ENCODE results near the gene UBE2R2.
"Not testable (repeated sequence)": the region's sequence is repeated elsewhere in the genome, so short reads cannot be mapped to it uniquely, and the experiment has no call there.

DNA sequence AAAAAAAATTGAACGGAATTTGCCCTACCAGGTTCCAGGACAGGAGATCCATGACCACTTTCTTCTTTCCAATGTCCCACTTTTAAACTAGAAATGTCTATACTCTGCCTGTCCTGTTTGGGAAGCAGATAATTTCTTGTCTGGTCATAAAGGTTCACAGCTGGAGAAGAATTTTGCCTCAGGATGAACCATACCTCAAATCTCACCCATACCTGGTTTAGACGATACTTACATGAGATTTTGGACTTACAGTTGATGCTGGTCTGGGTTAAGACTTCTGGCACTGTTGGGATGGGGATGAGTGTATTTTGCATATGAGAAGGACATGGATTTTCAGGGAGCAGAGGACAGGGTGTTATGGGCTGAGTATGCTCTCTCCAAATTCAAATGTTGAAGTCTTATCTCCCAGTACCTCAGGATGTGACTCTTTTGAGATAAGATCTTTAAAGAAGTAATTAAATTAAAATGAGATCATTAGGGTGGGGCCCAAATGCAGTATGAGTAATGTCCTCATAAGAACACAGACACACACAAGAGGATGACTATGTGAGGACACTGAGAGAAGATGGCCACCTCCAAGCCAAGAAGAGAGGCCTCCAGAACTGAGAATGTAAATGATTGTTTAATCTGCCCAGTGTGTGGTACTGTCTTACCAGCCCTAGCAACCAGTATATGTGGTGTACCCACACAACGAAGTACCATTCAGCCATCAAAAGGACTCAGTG lies 46.6 kb upstream of the UBE2R2 start:
- TF ChIP-seq, protein P1, sequence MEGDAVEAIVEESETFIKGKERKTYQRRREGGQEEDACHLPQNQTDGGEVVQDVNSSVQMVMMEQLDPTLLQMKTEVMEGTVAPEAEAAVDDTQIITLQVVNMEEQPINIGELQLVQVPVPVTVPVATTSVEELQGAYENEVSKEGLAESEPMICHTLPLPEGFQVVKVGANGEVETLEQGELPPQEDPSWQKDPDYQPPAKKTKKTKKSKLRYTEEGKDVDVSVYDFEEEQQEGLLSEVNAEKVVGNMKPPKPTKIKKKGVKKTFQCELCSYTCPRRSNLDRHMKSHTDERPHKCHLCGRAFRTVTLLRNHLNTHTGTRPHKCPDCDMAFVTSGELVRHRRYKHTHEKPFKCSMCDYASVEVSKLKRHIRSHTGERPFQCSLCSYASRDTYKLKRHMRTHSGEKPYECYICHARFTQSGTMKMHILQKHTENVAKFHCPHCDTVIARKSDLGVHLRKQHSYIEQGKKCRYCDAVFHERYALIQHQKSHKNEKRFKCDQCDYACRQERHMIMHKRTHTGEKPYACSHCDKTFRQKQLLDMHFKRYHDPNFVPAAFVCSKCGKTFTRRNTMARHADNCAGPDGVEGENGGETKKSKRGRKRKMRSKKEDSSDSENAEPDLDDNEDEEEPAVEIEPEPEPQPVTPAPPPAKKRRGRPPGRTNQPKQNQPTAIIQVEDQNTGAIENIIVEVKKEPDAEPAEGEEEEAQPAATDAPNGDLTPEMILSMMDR (IDR thresholded peaks at IDR 0.05; ENCODE audit: poor library complexity, severe bottlenecking), result not testable (repeated sequence)
- not testable (repeated sequence) for TF ChIP-seq EZH2 (IDR thresholded peaks at IDR 0.05; ENCODE audit: borderline replicate concordance, insufficient read depth, low read length, poor library complexity, severe bottlenecking); POLR2AphosphoS5 (IDR thresholded peaks at IDR 0.05); TAF1 (IDR thresholded peaks at IDR 0.05; ENCODE audit: low read depth); MXI1 (conservative IDR thresholded peaks at IDR 0.05; ENCODE audit: poor library complexity, severe bottlenecking); RAD21 (conservative IDR thresholded peaks at IDR 0.05); SMC3 (conservative IDR thresholded peaks at IDR 0.05; ENCODE audit: poor library complexity); EP300 (conservative IDR thresholded peaks at IDR 0.05; ENCODE audit: poor library complexity, severe bottlenecking)
- TF ChIP-seq, protein P2, sequence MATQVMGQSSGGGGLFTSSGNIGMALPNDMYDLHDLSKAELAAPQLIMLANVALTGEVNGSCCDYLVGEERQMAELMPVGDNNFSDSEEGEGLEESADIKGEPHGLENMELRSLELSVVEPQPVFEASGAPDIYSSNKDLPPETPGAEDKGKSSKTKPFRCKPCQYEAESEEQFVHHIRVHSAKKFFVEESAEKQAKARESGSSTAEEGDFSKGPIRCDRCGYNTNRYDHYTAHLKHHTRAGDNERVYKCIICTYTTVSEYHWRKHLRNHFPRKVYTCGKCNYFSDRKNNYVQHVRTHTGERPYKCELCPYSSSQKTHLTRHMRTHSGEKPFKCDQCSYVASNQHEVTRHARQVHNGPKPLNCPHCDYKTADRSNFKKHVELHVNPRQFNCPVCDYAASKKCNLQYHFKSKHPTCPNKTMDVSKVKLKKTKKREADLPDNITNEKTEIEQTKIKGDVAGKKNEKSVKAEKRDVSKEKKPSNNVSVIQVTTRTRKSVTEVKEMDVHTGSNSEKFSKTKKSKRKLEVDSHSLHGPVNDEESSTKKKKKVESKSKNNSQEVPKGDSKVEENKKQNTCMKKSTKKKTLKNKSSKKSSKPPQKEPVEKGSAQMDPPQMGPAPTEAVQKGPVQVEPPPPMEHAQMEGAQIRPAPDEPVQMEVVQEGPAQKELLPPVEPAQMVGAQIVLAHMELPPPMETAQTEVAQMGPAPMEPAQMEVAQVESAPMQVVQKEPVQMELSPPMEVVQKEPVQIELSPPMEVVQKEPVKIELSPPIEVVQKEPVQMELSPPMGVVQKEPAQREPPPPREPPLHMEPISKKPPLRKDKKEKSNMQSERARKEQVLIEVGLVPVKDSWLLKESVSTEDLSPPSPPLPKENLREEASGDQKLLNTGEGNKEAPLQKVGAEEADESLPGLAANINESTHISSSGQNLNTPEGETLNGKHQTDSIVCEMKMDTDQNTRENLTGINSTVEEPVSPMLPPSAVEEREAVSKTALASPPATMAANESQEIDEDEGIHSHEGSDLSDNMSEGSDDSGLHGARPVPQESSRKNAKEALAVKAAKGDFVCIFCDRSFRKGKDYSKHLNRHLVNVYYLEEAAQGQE (IDR thresholded peaks at IDR 0.05; ENCODE audit: borderline replicate concordance), result not testable (repeated sequence)

Data from neural cell (in vitro differentiated cells).